Psoas muscle (tissue), 8 donors: ENCODE results near the gene SRP19. TPM values are rescaled to one million over a fixed set of nuclear protein-coding genes. Genes with fewer than 3 reads are reported as not detected.

Experiments used
- ATAC-seq, 4 donors: fragments of 200-7000 bp; cut with Tn5 transposase; one replicate each; pipeline ENCODE4 v1.9.1; 2020; ENCODE audit warnings: moderate library complexity in 3 of 4, mild to moderate bottlenecking in 2 of 4
- DNase-seq, 2 donors: peaks; one replicate each; pipeline ENCODE4 v3.0.0-alpha.2; 2020
- H3K27ac ChIP-seq: fragments of 200-600 bp; one replicate; pipeline ENCODE4 v1.8.0; 2022
- H3K27me3 ChIP-seq, 3 donors: fragments of 200-600 bp in 1 of 3; one replicate each; pipeline versions ENCODE4 v1.6.1 to v1.8.0; 2013 to 2022; ENCODE audit warnings: low read length in 2 of 3, mild to moderate bottlenecking in 2 of 3, moderate library complexity in 1 of 3; ENCODE audit not compliant: insufficient read depth in 3 of 3
- H3K36me3 ChIP-seq, 2 donors: fragments of 200-600 bp in 1 of 2; one replicate each; pipeline versions ENCODE4 v1.6.1 to v1.8.0; 2013 to 2022; ENCODE audit warnings: low read depth in 1 of 2, mild to moderate bottlenecking in 1 of 2, moderate library complexity in 1 of 2; ENCODE audit not compliant: insufficient read depth in 1 of 2
- H3K4me1 ChIP-seq: fragments of 200-600 bp; one replicate; pipeline ENCODE4 v1.8.0; 2022
- H3K4me3 ChIP-seq: fragments of 200-600 bp; one replicate; pipeline ENCODE4 v1.8.0; 2022; ENCODE audit warnings: mild to moderate bottlenecking
- H3K9me3 ChIP-seq: fragments of 200-600 bp; one replicate; pipeline ENCODE4 v1.8.0; 2022
- CTCF ChIP-seq: fragments of 200-600 bp; IDR thresholded peaks from one replicate; pipeline ENCODE4 v1.8.0; 2022; ENCODE audit warnings: antibody characterized with exemption
- WGBS, 3 donors: extraction: QIAGEN DNeasy Blood & Tissue Kit; methylation state at CpG; one replicate each; pipeline versions ENCODE4 v1.1.6 to v1.1.7; 2013; 5-methylcytosine and 5-hydroxymethylcytosine counted together
- intact Hi-C, 2 donors: fragments of 100-400 bp; cut with DNase I; formaldehyde crosslinking; loops; one replicate each; pipeline versions ENCODE4 v1.11.0 to v1.14.2; 2022
- long read RNA-seq, 2 donors: library from polyadenylated mRNA; unstranded; transcript quantifications; one replicate each; pipeline ENCODE4 v2.0.0, GENCODE V29; 2021
- polyA plus RNA-seq, 3 donors: library from polyadenylated mRNA; stranded (reverse); fragments of 200-250 nt; gene quantifications; one replicate each; pipeline ENCODE4 v1.2.3, GENCODE V29; 2013
- total RNA-seq, 4 donors: library from RNA; stranded (reverse); fragmentation: NEBNext Ultra II Directional in 2 of 4; extraction: Animal tissue kit (Norgen Biotek cat#: 25700) in 2 of 4; gene quantifications; one replicate each; pipeline versions ENCODE4 v1.2.1 to v1.2.4, GENCODE V29; 2021 to 2023
- donor health status: healthy with polysubstance abuse.
- donor health status: DM: no; HTN: no; CAD: no; lungs with moderate emphysema.
- donor health status: Bipolar disorder and iron deficiency.
- donor health status: healthy.
- donor health status: DM: yes; HTN: yes; CAD: no.
- donor health status: DM: no; HTN: no; CAD: no.
- donor health status: DM: no; HTN: no; CAD: no.
- donor health status: DM: yes; HTN: yes; CAD: no.

The SRP19 gene
- total RNA-seq (10 to 100 TPM; 32.9 to 44.5 (median 38.3) TPM), polyA plus RNA-seq (10 to 100 TPM; 76.8 to 98.1 (median 94.8) TPM)
- long read RNA-seq, donor 1, transcript SRP19-205 (2 exons, 473 nt) = minor isoform, 12 of 31 reads
- long read RNA-seq, donor 1, transcript SRP19-206 (5 exons, 2,841 nt) = major isoform, 17 of 31 reads
- long read RNA-seq, donor 1, partial matches to known transcripts = 1 of 31 reads
- long read RNA-seq, donor 1, other reads (novel, unspliced or antisense) = 1 of 31 reads
- long read RNA-seq, donor 2, transcript SRP19-205 (2 exons, 473 nt) = minor isoform, 17 of 81 reads
- long read RNA-seq, donor 2, transcript SRP19-201 (5 exons, 937 nt) = minor isoform, 12 of 81 reads
- long read RNA-seq, donor 2, transcript SRP19-206 (5 exons, 2,841 nt) = major isoform, 34 of 81 reads
- long read RNA-seq, donor 2, partial matches to known transcripts = 3 of 81 reads
- long read RNA-seq, donor 2, other reads (novel, unspliced or antisense) = 8 of 81 reads

- intact Hi-C loops = loop anchor here (5.0 kb wide), 3 partner anchors 56 to 116 kb away; partner anchors contain the start of genes DCP2 (in 1 of the 2) and REEP5 (in 1 of the 2)
- DNase-seq = peak; percentile 94 to 97
- Histone ChIP-seq H3K36me3 (peaks cover 3 to 38% of the 10 kb centered on the region in 2 donors), H3K27me3 (peaks cover 0 to 1% (median 0%) of the 10 kb centered on the region in 3 donors), H3K27ac (peak within 1 kb of the TSS; percentile 77), H3K4me3 (peak within 1 kb of the TSS; percentile 82), H3K9me3 (no peaks in the 10 kb centered on the region), H3K4me1 (peaks cover 23% of the 10 kb centered on the region)
- ATAC-seq = peak; percentile 96 to 98 (median 97)
- 1% methylated on average over 45 to 47 of the region's 47 CpGs for WGBS, 3 donors
- no peak for TF ChIP-seq CTCF
These were observed at the start of gene SRP19 for GRCh38 chr5:112860929-112861637. Gene SRP19 (plus strand): TSS chr5:112861287. CDS start chr5:112861377, 90 bp downstream.

- H3K36me3 ChIP-seq = peaks cover 0 to 44% of the 10 kb centered on the region in 2 donors
- H3K4me1 ChIP-seq = no peaks in the 10 kb centered on the region
- no peaks in the 10 kb centered on the region for H3K27me3 ChIP-seq
- intact Hi-C loops = no loop called here
- H3K9me3 ChIP-seq = no peaks in the 10 kb centered on the region
- no peak overlapping the region for H3K27ac ChIP-seq
- ATAC-seq (no peak), DNase-seq (no peak)
- no peak for TF ChIP-seq CTCF
- 91 to 100% (median 93%) methylated on average over 1 of the region's 1 CpG for WGBS, 3 donors
- H3K4me3 ChIP-seq = no peak overlapping the region
These were observed 48.5 kb upstream of the SRP19 start for GRCh38 chr5:112812549-112812948.

- Histone ChIP-seq H3K36me3 (peaks cover 2 to 86% of the 10 kb centered on the region in 2 donors), H3K27me3 (no peaks in the 10 kb centered on the region), H3K27ac (no peak overlapping the region), H3K9me3 (no peaks in the 10 kb centered on the region), H3K4me3 (no peak overlapping the region), H3K4me1 (no peaks in the 10 kb centered on the region)
- 96 to 100% (median 97%) methylated on average over 1 of the region's 1 CpG for WGBS, 3 donors
- no peak for DNase-seq
- ATAC-seq = no peak
- TF ChIP-seq CTCF = no peak
- intact Hi-C loops = no loop called here
These were observed 40.8 kb upstream of the SRP19 start for GRCh38 chr5:112820246-112820645.

- H3K9me3 ChIP-seq = no peaks in the 10 kb centered on the region
- TF ChIP-seq CTCF = no peak
- peaks cover 2 to 80% of the 10 kb centered on the region in 2 donors for H3K36me3 ChIP-seq
- H3K27me3 ChIP-seq = no peaks in the 10 kb centered on the region
- DNase-seq (no peak), ATAC-seq (no peak)
- 72 to 96% (median 72%) methylated on average over 4 of the region's 4 CpGs for WGBS, 3 donors
- intact Hi-C loops = no loop called here
- no peak overlapping the region for H3K4me3 ChIP-seq
- no peaks in the 10 kb centered on the region for H3K4me1 ChIP-seq
- H3K27ac ChIP-seq = no peak overlapping the region
These were observed 38.6 kb upstream of the SRP19 start for GRCh38 chr5:112822456-112822855.
